Jurkat, Clone E6-1 (cell line): Measurements from ENCODE around the gene WDR12. TPM values are rescaled to one million over a fixed set of nuclear protein-coding genes. Genes with fewer than 3 reads are reported as not detected.
"Not testable (repeated sequence)": the region's sequence is repeated elsewhere in the genome, so short reads cannot be mapped to it uniquely, and the experiment has no call there.

Experiments
- DNase-seq: peaks from one replicate; pipeline ENCODE4 v3.0.0-alpha.2; 2011; ENCODE audit warnings: low read depth, low spot score
- H3K4me3 ChIP-seq: 2 replicates; pipeline ENCODE4 v1.5.1; 2011; ENCODE audit warnings: mild to moderate bottlenecking, low read length, control low read depth, moderate library complexity
- polyA plus RNA-seq: library from polyadenylated mRNA; unstranded; fragments of >200 nt; gene quantifications from one replicate; pipeline ENCODE4 v1.2.1, GENCODE V29; 2012; ENCODE audit warnings: missing spikeins; ENCODE audit not compliant: insufficient read length, insufficient read depth

The WDR12 gene
- polyA plus RNA-seq, result 142 TPM

DNA sequence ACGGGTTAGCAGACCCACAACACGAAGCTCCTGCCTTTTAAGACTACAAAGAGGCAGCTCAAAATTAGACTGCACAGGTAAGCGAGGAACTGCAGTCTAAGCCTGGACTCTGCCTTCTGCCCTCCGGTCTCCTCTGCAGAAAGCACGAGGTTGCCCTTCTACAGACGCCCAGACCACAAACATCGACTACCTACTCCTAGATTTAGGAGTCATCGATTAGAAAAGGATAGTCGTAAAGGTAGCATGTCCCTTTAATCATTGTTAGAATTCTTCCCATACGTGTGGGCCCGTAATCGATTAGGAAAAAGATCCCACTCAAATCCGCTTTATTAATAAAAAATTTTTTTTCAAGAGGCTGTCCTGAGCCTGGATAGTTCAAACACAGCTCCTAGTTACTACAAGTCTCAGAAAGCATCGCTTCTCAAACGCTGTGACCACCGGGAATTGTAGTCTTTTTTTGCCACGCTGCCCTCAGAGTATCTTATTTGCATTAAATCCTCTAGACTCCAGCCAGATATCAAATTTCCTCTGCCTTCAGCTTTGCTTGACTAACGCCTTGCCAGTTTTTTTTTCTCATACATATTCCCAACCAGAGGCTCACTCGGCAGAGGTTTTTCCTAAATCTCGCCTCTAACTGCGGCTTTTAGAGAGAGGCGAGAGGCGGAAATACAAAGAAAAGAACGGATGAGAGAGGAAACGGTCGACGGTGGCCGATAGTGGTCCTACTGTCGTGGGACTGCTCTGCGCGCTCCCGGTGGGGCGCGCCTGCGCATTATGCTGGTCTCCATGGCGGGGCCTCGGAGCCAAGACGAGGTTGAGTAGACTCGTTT is at the start of gene WDR12, which contains the start of gene CARF:
Gene WDR12, minus strand, starts transcription at position 162 of the 830 bp plus-strand sequence. CDS start 197 bp downstream, outside the sequence.
Gene CARF, plus strand, starts transcription at position 764 of the 830 bp plus-strand sequence. CDS start 29,628 bp downstream, outside the sequence.
- peak; percentile 94 for DNase-seq
- H3K4me3 ChIP-seq, result peak within 1 kb of the TSS; percentile 81

DNA sequence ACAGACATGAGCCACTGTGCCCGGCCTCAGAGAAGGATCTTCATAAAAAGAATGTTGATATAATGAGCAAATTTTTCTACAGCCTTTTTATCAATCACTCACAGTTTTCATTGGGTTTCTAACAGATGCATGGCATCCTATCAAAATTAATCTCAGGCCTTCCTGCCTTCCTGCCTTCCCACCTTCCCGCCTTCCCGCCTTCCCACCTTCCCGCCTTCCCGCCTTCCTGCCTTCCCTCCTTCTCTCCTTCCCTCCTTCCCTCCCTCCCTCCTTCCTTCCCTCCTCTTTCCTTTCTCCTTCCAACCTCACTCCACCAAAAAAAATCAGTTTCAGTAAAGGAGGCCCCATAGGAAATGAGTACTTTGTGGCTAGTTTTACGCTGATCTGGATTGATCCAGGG is 49.1 kb upstream of the WDR12 start:
- H3K4me3 ChIP-seq, result no peak overlapping the region
- DNase-seq, result no peak

DNA sequence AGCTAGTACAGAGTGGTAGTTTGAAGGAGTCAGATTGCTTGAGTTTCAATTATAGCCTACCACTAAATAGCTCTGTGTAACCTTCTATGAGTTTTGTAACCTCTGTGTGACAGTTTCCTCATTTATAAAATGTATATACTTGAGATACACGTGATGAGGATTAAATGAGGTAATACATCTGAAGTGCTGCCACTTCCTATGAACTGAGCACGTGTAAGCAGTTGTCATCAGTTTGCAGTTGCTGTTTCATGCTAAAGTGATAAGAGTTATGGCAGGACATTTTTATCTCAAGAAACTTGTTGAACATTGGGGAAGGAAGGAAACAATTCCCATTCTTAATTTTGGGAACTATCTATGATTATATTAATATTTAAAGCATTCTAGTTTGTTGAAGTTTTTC is 39.1 kb upstream of the WDR12 start:
- peak; percentile 33 for DNase-seq
- no peak overlapping the region for H3K4me3 ChIP-seq

DNA sequence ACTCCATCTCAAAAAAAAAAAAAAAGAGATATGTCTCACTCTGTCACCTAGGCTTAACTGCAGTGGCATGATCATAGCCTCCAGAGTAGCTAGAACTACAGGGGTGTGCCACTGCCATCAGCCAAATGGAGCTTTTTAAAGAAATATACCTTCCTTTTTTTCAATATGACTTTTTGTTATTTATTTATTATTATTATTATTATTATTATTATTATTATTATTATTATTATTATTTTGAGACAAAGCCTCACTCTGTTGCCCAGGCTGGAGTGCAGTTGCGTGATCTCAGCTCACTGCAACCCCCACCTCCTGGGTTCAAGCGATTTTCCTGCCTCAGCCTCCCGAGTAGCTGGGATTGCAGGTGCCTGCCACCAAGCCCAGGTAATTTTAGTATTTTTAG is 37.9 kb upstream of the WDR12 start:
- H3K4me3 ChIP-seq, DNase-seq: not testable (repeated sequence)

DNA sequence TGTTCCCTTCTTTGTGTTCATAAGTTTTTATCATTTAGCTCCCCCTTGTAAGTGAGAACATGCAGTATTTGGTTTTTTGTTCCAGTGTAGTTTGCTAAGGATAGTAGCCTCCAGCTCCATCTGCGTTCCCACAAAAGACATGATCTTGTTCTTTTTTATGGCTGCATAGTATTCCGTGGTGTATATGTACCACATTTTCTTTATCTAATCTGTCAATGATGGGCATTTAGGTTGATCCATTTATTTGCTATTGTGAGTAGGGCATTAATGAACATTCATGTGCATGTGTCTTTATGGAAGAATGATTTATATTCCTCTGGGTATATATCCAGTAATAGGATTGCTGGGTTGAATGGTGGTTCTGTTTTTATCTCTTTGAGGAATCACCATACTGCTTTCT is 34.0 kb upstream of the WDR12 start:
- no peak overlapping the region for H3K4me3 ChIP-seq
- no peak for DNase-seq

DNA sequence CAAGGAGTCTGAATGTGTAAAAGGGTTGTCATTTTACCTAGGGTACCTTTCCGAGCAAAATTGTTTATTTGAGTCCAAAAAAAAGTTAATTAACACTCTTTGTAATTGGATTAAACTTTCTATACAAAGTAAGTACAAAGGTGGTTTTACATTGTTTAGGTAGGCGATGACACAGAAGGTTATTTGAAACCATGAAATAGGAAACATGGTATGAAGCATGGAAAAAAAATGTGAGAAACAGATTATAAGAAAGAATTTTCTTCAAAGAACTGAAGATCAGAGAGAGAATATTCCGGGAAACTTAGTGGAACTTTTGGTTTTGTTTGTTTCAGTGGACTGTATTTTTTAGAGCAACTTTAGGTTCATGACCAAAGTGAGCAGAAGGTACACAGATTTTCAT is 33.3 kb upstream of the WDR12 start:
- DNase-seq, result no peak
- H3K4me3 ChIP-seq, result no peak overlapping the region

DNA sequence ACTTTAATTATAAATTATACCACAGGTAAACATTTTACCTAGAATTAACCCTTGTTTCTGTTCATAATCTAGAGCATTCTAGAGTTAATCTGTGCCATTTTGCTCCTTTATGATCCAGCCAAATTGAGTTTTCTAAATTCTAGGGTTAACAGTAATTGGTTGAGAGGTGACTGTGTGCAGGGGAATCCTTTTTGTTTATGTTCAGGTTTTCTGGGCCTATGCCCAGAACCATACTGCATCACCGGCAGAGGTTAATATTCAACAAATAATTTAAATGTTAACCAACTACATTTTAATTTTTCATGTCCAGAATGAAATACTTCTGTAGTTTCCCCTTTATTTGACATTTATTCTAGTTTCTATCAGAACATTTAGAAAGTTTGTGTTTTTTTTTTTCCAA is 32.9 kb upstream of the WDR12 start:
- H3K4me3 ChIP-seq, result no peak overlapping the region
- DNase-seq, result no peak

DNA sequence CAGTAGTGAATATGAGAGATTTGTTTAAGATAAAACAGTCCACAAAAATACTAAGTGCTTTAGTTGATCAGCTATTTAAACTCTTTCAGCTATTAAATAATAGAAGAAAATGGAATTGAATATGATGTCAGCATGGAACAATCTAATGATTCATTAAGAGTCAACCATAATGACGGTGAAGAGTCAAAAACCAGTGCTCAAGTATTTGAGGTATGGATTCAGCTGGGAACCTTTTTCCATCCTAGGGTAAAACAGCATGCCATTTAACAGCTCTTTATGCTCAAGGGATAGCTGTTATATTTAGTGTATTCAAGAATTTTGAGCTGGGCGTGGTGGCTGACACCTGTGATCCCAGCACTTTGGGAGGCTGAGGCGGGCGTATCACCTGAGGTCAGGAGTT is 30.3 kb upstream of the WDR12 start:
- no peak for DNase-seq
- no peak overlapping the region for H3K4me3 ChIP-seq

DNA sequence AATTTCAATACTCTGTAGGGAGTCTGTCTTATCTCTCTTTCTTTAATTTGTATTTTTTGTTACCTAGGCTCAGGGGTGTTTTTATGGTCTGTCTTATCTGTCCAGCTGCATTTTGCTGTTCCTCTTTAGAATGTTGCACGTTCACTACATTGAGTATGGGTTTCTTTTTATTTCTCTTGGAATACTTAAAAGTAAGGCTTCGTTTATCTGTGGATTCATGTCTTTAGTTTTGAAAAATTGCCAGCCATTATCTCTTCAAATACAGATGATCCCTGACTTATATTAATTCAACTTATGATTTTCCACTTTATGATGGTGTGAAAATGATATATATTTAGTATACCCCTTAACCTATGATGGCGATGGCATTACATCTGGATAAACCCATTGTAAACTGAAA is 27.5 kb upstream of the WDR12 start:
- no peak overlapping the region for H3K4me3 ChIP-seq
- no peak for DNase-seq

DNA sequence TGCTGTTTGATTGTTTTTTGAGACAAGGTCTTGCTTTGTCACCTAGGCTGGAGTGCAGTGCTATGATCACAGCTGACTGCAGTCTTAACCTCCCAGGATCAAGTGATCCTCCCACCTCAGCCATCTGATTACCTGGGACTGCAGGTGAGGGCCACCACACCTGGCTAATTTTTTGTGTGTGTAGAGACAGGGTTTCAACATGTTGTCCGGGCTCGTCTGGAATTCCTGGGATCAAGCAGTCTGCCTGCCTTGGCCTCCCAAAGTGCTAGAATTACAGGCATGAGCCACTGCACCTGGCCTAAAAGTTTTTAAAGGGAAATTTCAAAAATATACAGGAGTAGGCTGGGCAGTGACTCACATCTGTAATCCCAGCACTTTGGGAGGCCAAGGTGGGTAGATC is 23.0 kb upstream of the WDR12 start:
- H3K4me3 ChIP-seq, result no peak overlapping the region
- no peak for DNase-seq

DNA sequence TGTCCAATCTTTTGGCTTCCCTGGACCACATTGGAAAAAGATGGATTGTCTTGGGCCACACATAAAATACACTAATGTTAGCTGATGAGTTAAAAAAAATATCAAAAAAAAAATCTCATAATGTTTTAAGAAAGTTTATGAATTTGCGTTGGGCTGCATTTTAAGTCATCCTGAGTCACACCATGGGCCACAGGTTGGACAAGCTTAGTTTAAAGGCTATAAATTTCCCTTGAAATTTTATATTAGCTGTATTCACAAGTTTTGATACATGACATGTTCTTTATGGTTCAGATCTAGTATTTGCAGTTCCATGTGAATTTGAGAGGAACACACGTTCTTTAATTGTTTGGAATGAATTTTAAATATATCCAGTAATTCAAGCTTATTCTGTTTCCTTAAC is 22.5 kb upstream of the WDR12 start:
- no peak for DNase-seq
- no peak overlapping the region for H3K4me3 ChIP-seq

DNA sequence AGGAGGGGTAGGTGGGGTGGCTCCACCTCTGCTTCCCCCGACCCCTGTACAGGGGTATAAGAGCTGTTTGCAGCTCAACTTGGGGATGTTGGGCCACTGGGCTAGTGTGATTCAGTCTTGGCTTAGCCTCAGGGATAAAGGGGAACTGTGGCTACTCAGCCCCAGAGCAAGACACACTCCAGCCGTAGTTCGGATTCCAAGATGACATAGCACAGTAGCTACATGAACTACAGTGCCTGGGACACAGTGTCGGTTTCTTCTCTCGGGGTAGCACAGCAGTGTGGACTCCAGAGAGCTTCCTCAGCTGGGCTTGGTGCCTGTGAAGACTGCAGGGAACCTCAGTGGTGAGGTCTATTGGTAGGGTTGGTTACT is 21.7 kb upstream of the WDR12 start:
- H3K4me3 ChIP-seq, result no peak overlapping the region
- no peak for DNase-seq

DNA sequence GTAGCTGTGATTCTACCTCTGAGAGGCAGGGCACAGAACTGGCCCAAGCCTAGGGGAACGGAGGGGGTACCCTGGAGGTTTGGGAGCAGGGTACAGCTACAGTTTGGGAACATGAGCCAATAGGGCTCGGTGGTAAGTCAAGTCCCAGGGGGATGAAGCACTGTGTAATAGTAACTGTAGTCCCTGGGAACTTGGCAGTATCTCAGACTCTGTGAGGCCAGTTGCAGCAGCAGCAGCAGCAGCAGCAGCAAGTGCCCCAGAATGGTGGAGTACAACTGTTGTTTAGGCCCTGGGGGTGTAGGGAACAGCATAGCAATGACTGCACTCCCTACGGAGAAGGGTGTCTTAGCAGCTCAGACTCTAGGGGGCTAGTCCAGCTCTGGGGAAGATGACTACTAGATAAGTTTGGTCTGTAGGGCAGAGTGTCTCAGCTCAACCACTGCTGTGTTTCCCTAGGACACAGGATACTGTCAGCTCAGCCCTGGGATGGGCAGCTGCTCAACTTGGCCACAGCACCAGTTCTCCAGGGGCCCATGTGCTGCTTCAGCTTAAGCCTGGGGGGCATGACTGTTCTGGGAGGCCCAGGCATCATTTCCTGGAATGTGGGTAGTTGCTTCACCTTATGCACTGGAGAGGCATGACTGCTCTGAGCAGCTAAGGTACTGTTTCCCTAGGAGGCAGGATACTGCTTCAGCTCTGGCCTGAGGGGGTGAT is 21.1 kb upstream of the WDR12 start:
- DNase-seq, result no peak
- no peak overlapping the region for H3K4me3 ChIP-seq

DNA sequence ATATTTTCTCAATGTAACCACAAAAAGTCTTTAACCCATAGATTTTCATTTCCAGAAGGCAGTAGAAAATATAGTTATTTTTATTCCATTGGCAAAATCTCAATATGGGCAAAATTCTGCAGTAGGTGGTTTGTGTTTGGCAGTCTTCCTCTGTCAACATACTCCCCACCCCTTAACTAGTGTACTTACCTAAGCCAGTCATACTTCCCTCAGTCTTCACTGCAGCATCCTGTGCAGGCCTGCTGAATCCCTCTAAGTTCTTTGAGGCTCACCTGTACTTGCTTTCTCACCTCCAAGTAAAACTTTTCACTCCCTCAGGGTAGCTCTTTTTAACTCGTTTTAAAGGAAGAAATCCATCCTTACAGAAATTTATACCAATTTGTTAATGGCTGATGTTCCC is 7.4 kb upstream of the WDR12 start:
- DNase-seq, result no peak
- no peak overlapping the region for H3K4me3 ChIP-seq

DNA sequence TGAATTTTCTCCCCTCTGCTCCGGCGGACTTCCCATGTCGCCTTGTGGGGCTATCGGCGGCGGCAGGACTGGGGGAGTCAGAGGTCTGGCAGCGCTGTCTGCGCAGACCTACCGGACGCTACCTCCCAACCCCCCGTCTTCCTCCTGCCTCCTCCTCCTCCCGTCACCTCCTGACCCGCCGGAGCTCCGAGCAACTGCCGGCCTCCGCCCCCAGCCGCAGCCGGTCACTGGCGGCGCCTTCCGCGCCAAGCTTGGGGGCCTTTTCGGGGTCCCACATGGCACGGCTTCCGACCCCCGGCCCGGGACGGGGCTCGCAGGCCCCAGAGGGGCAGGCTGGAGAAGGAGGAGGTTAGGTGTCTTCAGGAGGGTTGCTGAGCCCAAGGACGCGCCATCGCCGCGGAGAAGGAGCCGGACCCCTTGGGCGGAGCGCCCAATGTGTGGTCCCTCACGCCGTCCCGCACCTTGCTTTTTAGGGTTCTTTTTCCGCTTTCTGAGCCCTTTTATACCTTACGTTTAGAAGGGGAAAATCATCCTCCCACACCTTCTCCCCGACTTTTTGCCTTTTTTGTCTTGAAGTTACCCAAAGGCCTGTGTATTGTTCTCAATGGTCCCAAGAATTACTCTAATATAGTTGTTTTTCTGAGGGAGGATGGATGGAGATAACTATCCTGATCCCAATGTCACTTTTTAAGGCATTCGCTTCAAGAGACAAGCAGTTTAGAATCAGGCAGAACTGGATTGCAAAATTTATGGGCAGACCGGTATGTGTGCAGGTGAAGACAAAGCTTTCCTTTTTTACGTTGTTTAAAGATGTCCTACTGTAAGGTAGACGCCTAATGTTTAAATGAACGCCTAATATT is 1.1 kb upstream of the WDR12 start:
- not testable (repeated sequence) for DNase-seq
- H3K4me3 ChIP-seq, result peak overlapping the region; percentile 81

DNA sequence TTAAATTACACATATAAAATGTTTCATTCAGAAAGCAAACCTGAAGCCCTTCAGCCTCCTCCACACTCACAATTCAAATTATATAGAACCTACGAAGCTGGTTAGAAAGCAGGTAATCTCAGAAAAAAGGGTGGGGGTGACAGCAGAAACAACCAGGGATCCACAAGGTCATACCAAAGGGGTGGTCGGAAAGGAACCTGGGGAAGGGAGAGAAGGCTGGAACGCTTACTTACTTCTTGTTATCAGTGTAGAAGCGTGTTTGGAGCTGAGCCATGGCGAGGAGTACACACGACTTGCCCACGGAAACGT is 316 bp downstream of the WDR12 start:
- peak overlapping the region; percentile 81 for H3K4me3 ChIP-seq
- DNase-seq, result no peak

DNA sequence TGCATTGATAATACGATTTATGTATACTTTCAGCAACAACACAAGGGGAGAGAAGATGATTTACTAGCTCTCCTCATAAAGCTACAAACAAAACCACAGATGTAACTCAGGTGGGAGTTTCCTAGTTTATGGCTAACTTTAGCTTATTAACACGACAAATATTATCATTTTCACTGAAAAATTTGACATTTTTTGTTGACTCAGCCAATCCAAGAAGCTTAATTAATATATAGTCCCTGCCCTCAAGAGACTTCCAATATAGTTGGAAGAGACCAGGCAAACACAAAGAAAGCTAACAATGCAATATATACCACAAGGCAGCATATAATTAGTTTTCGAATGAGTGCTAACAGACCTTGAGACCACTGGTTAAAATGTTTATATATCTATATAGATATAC is 775 bp downstream of the WDR12 start:
- peak overlapping the region; percentile 81 for H3K4me3 ChIP-seq
- DNase-seq, result no peak

DNA sequence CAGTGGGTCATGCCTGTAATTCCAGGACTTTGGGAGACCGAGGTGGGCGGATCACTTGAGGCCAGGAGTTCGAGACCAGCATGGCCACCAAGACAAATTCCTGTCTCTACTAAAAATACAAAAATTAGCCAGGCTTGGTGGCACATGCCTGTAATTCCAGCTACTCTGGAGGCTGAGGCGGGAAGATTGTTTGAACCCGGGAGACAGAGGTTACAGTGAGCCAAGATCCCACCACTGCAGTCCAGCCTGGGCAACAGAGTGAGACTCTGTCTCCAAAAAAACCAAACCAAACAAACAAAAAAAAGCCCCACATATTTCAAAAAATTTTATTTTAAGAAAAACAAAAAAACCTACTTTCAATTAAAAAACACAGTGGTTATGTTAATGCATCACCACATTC is 1.2 kb downstream of the WDR12 start:
- peak overlapping the region; percentile 81 for H3K4me3 ChIP-seq
- DNase-seq, result not testable (repeated sequence)

DNA sequence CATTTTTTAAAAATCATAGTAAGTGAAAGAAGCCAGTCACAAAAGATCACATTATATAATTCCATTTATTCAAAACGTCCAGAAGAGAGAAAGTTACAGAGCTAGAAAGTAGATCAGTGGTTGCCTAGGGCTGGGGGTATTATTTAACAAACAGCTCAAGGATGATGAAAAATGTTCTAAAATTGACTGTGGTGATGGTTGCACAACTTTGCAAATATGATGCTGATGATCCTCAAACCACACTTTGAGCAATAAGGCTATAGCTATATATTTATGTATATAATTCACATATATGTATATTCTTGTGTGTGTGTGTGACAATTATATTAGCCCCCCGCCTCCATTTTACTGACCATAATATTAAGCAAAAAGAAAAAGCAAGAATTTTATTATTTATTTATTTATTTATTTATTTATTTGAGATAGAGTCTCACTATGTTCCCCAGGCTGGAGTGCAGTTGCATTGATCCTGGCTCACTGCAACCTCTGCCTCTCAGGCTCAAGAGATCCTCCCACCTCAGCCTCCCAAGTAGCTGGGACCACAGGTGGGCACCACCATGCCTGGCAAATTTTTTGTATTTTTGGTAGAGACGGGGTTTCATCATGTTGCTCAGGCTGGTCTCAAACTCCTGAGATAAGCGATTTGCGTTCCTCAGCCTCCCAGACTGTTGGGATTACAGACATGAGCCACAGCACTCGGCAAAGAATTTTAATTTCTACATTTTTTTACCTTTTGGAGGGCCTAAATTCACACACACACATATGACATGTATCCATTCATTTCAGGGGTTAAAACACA is 1.9 kb downstream of the WDR12 start:
- H3K4me3 ChIP-seq, result no peak overlapping the region
- DNase-seq, result no peak
